Transverse colon (tissue), 4 donors: ENCODE measurements around the gene COL4A1.
A peak's percentile ranks its signal among the peaks of the same experiment; 100 is the strongest.

Experiments used
- CTCF ChIP-seq, 5 experiments: fragments of 200-600 bp in 3 of 5; fragments of 450-650 bp in 2 of 5; sonication (generic) in 3 of 5; IDR thresholded peaks; 1 replicate in 2 of 5; 2 replicates in 3 of 5; pipeline ENCODE4 v1.5.1; 2016 to 2017; ENCODE audit warnings: antibody characterized with exemption in 5 of 5, inconsistent platforms in 3 of 5, mild to moderate bottlenecking in 2 of 5, moderate library complexity in 1 of 5
- EP300 ChIP-seq: sonication (generic); formaldehyde crosslinking; IDR thresholded peaks from one replicate; pipeline ENCODE4 v1.6.1; 2017; ENCODE audit warnings: antibody characterized with exemption, low read depth
- POLR2A ChIP-seq: fragments of 450-650 bp; IDR thresholded peaks from one replicate; pipeline ENCODE4 v1.6.1; 2016; ENCODE audit warnings: antibody characterized with exemption, mild to moderate bottlenecking, moderate library complexity
- POLR2AphosphoS5 ChIP-seq, 3 donors: sonication (generic); formaldehyde crosslinking; IDR thresholded peaks; one replicate each; pipeline ENCODE4 v1.6.1; 2016; ENCODE audit warnings: antibody characterized with exemption in 3 of 3

- peak; percentile 29 to 57 (median 30) for TF ChIP-seq POLR2AphosphoS5 (IDR thresholded peaks at IDR 0.05)
- no peak for TF ChIP-seq POLR2A
- no peak for TF ChIP-seq CTCF (IDR thresholded peaks at IDR 0.05)
- TF ChIP-seq EP300, result peak; percentile 10
Observed at GRCh38 chr13:110347535-110348308, 40.8 kb upstream of the COL4A1 start.
